ENCODE results near the gene FUCA2. TPM values are rescaled to one million over a fixed set of nuclear protein-coding genes. Genes with fewer than 3 reads are reported as not detected.
A peak's percentile ranks its signal among the peaks of the same experiment; 100 is the strongest.

Gene FUCA2
- total RNA-seq, result 54.1 and 58.7 TPM in 2 replicates

- no peak for TF ChIP-seq CTCF (IDR thresholded peaks at IDR 0.05; ENCODE audit: insufficient read depth, low read depth, low read length)
- H3K4me3 ChIP-seq (ENCODE audit: low read depth, low read length), result peak within 1 kb of the TSS; percentile 79
- DNase-seq (ENCODE audit: low read depth), result peak; percentile 91
Observed at GRCh38 chr6:143510991-143511891, at the start of gene FUCA2. TSS of gene FUCA2 (minus strand) at chr6:143511720. CDS start at chr6:143511634, 86 bp downstream.

GRCh38 chr6:143561105-143561704 is 49.7 kb upstream of the FUCA2 start:
- H3K4me3 ChIP-seq (ENCODE audit: low read depth, low read length), result no peak overlapping the region
- TF ChIP-seq CTCF (IDR thresholded peaks at IDR 0.05; ENCODE audit: insufficient read depth, low read depth, low read length), result no peak
- no peak for DNase-seq (ENCODE audit: low read depth)

- TF ChIP-seq CTCF (IDR thresholded peaks at IDR 0.05; ENCODE audit: insufficient read depth, low read depth, low read length), result no peak
- DNase-seq (ENCODE audit: low read depth), result no peak
- H3K4me3 ChIP-seq (ENCODE audit: low read depth, low read length), result no peak overlapping the region
Observed at GRCh38 chr6:143559051-143559660, 47.6 kb upstream of the FUCA2 start.

GRCh38 chr6:143556529-143556928 is 45.0 kb upstream of the FUCA2 start:
- no peak for TF ChIP-seq CTCF (IDR thresholded peaks at IDR 0.05; ENCODE audit: insufficient read depth, low read depth, low read length)
- no peak overlapping the region for H3K4me3 ChIP-seq (ENCODE audit: low read depth, low read length)
- DNase-seq (ENCODE audit: low read depth), result peak; percentile 50

GRCh38 chr6:143555582-143555981 is 44.1 kb upstream of the FUCA2 start:
- TF ChIP-seq CTCF (IDR thresholded peaks at IDR 0.05; ENCODE audit: insufficient read depth, low read depth, low read length), result no peak
- no peak for DNase-seq (ENCODE audit: low read depth)

GRCh38 chr6:143555071-143555492 is 43.6 kb upstream of the FUCA2 start:
- TF ChIP-seq CTCF (IDR thresholded peaks at IDR 0.05; ENCODE audit: insufficient read depth, low read depth, low read length), result no peak
- DNase-seq (ENCODE audit: low read depth), result peak; percentile 18
- H3K4me3 ChIP-seq (ENCODE audit: low read depth, low read length), result no peak overlapping the region

More at GRCh38 chr6:143555582-143555981, 44.1 kb upstream of the FUCA2 start:
- H3K4me3 ChIP-seq (ENCODE audit: low read depth, low read length), result no peak overlapping the region

All from fibroblast of villous mesenchyme (primary cell).